HepG2 (cell line): Measurements from ENCODE around the gene IGSF11. TPM values are rescaled to one million over a fixed set of nuclear protein-coding genes. Genes with fewer than 3 reads are reported as not detected.

Experiments
- ADNP ChIP-seq: sonication (generic); formaldehyde crosslinking; IDR thresholded peaks from 2 replicates; pipeline ENCODE4 v1.4.0; 2020; ENCODE audit warnings: missing genetic modification reagents
- ATF1 ChIP-seq: IDR thresholded peaks from 2 replicates; pipeline ENCODE4 v1.6.1; 2016; ENCODE audit warnings: mild to moderate bottlenecking, control low read depth
- CBX2 ChIP-seq, 2 experiments: fragments of 200-600 bp in 1 of 2; sonication (generic); formaldehyde crosslinking in 1 of 2; IDR thresholded peaks; 2 replicates each; pipeline versions ENCODE4 v1.7.0 to v1.8.1; 2018 to 2022; ENCODE audit warnings: low read depth in 2 of 2, low read length in 1 of 2, mild to moderate bottlenecking in 1 of 2, missing genetic modification reagents in 1 of 2
- FOXA3 ChIP-seq: IDR thresholded peaks from 2 replicates; pipeline ENCODE4 v1.6.1; 2016; ENCODE audit warnings: missing genetic modification reagents, missing compliant biosample characterization
- GMEB2 ChIP-seq: IDR thresholded peaks from 2 replicates; pipeline ENCODE4 v1.6.1; 2016; ENCODE audit warnings: missing biosample characterization, missing genetic modification reagents, low read depth
- HMGXB3 ChIP-seq: sonication (generic); formaldehyde crosslinking; IDR thresholded peaks from 2 replicates; pipeline ENCODE4 v1.4.0; 2020; ENCODE audit warnings: missing genetic modification reagents, borderline replicate concordance
- HOXA3 ChIP-seq: sonication (generic); formaldehyde crosslinking; IDR thresholded peaks from 2 replicates; pipeline ENCODE4 v1.5.0; 2020; ENCODE audit warnings: missing genetic modification reagents
- KDM5A ChIP-seq: fragments of 200-600 bp; sonication (generic); IDR thresholded peaks from 2 replicates; pipeline ENCODE4 v1.7.0; 2018; ENCODE audit warnings: antibody characterized with exemption, mild to moderate bottlenecking, low read length, borderline replicate concordance
- KMT2A ChIP-seq: sonication (generic); formaldehyde crosslinking; IDR thresholded peaks from 2 replicates; pipeline ENCODE4 v1.4.0; 2020; ENCODE audit warnings: missing genetic modification reagents
- MAFK ChIP-seq, 2 experiments: IDR thresholded peaks in 1 of 2; conservative IDR thresholded peaks in 1 of 2; 2 replicates each; pipeline ENCODE4 v1.6.1; 2011; ENCODE audit warnings: improper control_type of control experiment in 2 of 2, low read length in 2 of 2
- MNT ChIP-seq: fragments of 450-650 bp; IDR thresholded peaks from 2 replicates; pipeline ENCODE4 v1.6.1; 2016
- NCOA1 ChIP-seq: sonication (generic); formaldehyde crosslinking; IDR thresholded peaks from 2 replicates; pipeline ENCODE4 v1.9.0; 2021; ENCODE audit warnings: missing genetic modification reagents
- NFKBIZ ChIP-seq: IDR thresholded peaks from 2 replicates; pipeline ENCODE4 v1.6.1; 2018; ENCODE audit warnings: missing genetic modification reagents, missing compliant biosample characterization
- PCBP1 ChIP-seq: fragments of 200-400 bp; formaldehyde crosslinking; IDR thresholded peaks from 2 replicates; pipeline ENCODE4 v1.6.1; 2017; ENCODE audit warnings: mild to moderate bottlenecking, low read depth, low read length, borderline replicate concordance
- SALL1 ChIP-seq: sonication (generic); formaldehyde crosslinking; IDR thresholded peaks from 2 replicates; pipeline ENCODE4 v1.8.0; 2022; ENCODE audit warnings: mild to moderate bottlenecking, missing genetic modification reagents
- STAG1 ChIP-seq: sonication (generic); formaldehyde crosslinking; IDR thresholded peaks from 2 replicates; pipeline ENCODE4 v1.4.0; 2020; ENCODE audit warnings: missing genetic modification reagents
- TBL1XR1 ChIP-seq: fragments of 150-350 bp; IDR thresholded peaks from 2 replicates; pipeline ENCODE4 v1.6.1; 2014; ENCODE audit warnings: borderline replicate concordance, low read length; ENCODE audit not compliant: partially characterized antibody
- ZNF18 ChIP-seq: sonication (generic); formaldehyde crosslinking; IDR thresholded peaks from 2 replicates; pipeline ENCODE4 v1.8.0; 2022; ENCODE audit warnings: mild to moderate bottlenecking, missing genetic modification reagents; ENCODE audit not compliant: insufficient replicate concordance
- ZNF772 ChIP-seq: sonication (generic); formaldehyde crosslinking; IDR thresholded peaks from 2 replicates; pipeline ENCODE4 v1.5.0; 2020; ENCODE audit warnings: mild to moderate bottlenecking, missing genetic modification reagents
- polyA plus RNA-seq, 8 experiments: library from polyadenylated mRNA; depleted of rRNA in 3 of 8; stranded (reverse) in 7 of 8; unstranded in 1 of 8; fragments of >200 nt; fragmentation: Illumina TruSeq in 4 of 8; extraction: Trizol in 4 of 8; gene quantifications; 2 replicates each; pipeline versions ENCODE4 v1.2.1 to v1.2.3, GENCODE V29; 2011 to 2016; ENCODE audit warnings: low read depth in 4 of 8, missing spikeins in 1 of 8, mixed read lengths in 1 of 8; ENCODE audit not compliant: insufficient read depth in 1 of 8
- total RNA-seq, 5 experiments: library from RNA; depleted of rRNA; stranded (reverse); fragments of >200 nt; fragmentation: Illumina TruSeq; extraction: Trizol; gene quantifications; 2 replicates each; pipeline ENCODE4 v1.2.3, GENCODE V29; 2016; ENCODE audit warnings: low read depth in 1 of 5

The IGSF11 gene
- total and polyA plus RNA-seq, 2 of the 13 experiments (the other 11 are each of a cell fraction or from before 2014, with no cell fraction given) = not detected

GRCh38 chr3:118882353-118882947 lies 152.2 kb downstream of the IGSF11 start (continued):
- TF ChIP-seq TBL1XR1 = no peak
- no peak for TF ChIP-seq PCBP1
- no peak for TF ChIP-seq ZNF18 (CRISPR knock-in tag)
- no peak for TF ChIP-seq ZNF772 (CRISPR knock-in tag)
- TF ChIP-seq KDM5A = no peak
- TF ChIP-seq NCOA1 (CRISPR knock-in tag) = no peak
- no peak for TF ChIP-seq MNT
- TF ChIP-seq FOXA3 (CRISPR knock-in tag) = no peak
- no peak for TF ChIP-seq CBX2 (IDR thresholded peaks at IDR 0.05; ENCODE audit: low read depth, low read length)
- no peak for TF ChIP-seq CBX2 (CRISPR knock-in tag; IDR thresholded peaks at IDR 0.05; ENCODE audit: low read depth)
- TF ChIP-seq HMGXB3 (CRISPR knock-in tag) = no peak
- no peak for TF ChIP-seq NFKBIZ (CRISPR knock-in tag)
- no peak for TF ChIP-seq SALL1 (CRISPR knock-in tag)
- no peak for TF ChIP-seq ATF1
- no peak for TF ChIP-seq GMEB2 (CRISPR knock-in tag)
- TF ChIP-seq STAG1 = peak; percentile 73
- TF ChIP-seq HOXA3 (CRISPR knock-in tag) = no peak
- 0 out of 4 replicates have a peak, but pooled peaks of 1 of the 2 experiments have one; percentile 23 for TF ChIP-seq MAFK (conservative IDR thresholded peaks at IDR 0.05 in 1 of 2, IDR thresholded peaks at IDR 0.05 in 1 of 2; ENCODE audit: low read length in 2 of 2)
- TF ChIP-seq ADNP (CRISPR knock-in tag) = no peak
- TF ChIP-seq KMT2A (CRISPR knock-in tag) = no peak
